Activated gamma-delta T cell (primary cell): ENCODE results near the gene WFDC9.
"Not testable (repeated sequence)": the region's sequence is repeated elsewhere in the genome, so short reads cannot be mapped to it uniquely, and the experiment has no call there.

ENCODE experiments used
- DNase-seq: peaks from one replicate; lab custom pipeline; 2025; lab: John Stamatoyannopoulos, UW

The WFDC9 gene

GRCh38 chr20:45592574-45593189 is 38.4 kb downstream of the WFDC9 start:
- no peak for DNase-seq

- DNase-seq: no peak
These were observed 41.4 kb downstream of the WFDC9 start for GRCh38 chr20:45589725-45590124.

DNA sequence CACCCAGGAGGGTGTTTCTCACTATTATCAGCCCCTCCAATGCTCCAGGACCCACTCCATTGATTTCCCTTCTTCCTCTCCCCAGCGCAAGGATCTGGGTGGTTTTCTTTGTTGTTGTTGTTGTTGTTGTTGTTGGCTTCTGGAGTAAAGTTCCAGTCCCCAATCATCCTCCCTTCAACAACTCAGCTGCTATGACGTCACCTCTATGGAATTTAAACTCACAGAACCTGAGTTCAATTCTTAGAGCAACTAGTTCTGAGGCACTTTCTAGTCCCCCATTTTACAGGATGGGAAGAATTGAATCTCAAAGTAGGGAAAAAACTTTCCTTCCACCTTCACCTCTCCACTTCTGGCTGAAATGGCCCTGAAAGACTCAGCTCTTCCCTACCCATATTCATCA is 42.3 kb downstream of the WFDC9 start:
- no peak for DNase-seq

- DNase-seq: not testable (repeated sequence)
These were observed 45.1 kb downstream of the WFDC9 start for GRCh38 chr20:45585986-45586385.

DNA sequence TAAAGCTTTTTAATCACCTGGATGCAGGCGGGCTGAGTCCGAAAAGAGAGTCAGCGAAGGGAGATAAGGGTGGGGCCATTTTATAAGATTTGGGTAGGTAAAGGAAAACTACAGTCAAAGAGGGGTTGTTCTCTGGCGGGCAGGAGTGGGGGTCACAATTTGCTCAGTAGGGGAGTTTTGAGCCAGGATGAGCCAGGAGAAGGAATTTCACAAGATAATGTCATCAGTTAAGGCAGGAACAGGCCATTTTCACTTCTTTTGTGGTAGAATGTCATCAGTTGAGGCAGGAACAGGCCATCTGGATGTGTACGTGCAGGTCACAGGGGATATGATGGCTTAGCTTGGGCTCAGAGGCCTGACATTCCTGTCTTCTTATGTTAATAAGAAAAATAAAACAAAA is 46.8 kb downstream of the WFDC9 start:
- DNase-seq: not testable (repeated sequence)

- DNase-seq: no peak
These were observed 47.6 kb downstream of the WFDC9 start for GRCh38 chr20:45583502-45583901.

DNA sequence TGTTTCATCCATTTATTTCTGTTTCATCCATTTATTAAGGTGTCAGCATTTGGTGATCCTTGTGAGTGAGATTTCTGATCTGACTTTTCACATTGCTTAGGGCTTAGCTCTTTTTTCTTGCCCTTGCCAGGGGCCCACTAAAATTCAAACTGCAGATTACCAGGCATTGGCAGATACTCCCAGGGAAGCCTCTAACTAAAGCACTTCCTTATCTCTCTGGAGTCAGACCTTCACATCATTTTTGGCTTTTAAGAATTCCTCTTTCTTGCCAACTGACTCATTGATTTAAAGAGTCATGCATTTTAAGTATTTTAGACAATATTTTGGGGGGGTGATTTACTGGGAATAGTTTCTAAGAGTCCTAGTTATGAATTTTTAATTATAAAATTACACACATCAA is 49.4 kb downstream of the WFDC9 start:
- DNase-seq: no peak

GRCh38 chr20:45579184-45579583 is 51.9 kb downstream of the WFDC9 start, which contains the start of gene WFDC8:
TSS of gene WFDC8 (minus strand) at chr20:45579284. CDS start at chr20:45579247, 37 bp downstream.
- DNase-seq: no peak

DNA sequence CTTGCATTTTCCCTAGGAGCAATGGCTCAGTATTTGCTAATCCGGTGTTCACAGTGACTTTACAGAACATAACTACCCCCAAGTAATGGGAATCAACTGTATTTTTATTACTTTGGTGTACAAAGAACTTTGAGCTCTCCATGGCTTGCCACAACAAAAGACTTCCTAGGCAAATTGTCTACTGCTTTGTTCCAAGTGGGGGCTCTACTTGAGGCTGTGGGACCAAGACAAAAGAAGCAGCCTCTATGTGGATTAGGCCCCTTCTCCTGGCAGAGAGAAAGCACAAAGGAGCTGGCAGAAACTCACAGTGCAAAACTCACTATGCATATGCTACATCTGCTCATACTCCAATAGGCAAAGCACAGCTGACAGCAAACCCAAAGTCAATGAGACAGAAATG is 52.9 kb downstream of the WFDC9 start:
- DNase-seq: no peak

GRCh38 chr20:45576995-45577394 is 54.1 kb downstream of the WFDC9 start:
- no peak for DNase-seq

DNA sequence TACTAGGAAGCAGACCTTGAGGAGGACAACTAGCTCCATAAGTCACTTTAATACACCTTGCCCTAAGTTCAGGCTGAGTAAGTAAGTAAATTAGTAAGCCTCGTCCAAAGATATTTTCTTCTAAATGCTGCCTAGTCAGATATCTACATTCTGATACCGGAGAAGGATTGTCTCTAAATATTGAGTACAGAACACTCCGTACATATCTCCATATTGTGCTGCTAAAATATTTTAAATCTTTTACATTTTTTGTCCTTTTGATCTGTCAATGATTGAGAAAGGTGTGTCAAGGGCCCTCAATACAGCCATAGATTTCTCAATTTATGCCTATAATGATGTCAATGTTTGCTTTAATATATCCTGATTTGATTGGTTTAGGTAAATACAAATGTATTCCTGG is 55.2 kb downstream of the WFDC9 start:
- DNase-seq: no peak

DNA sequence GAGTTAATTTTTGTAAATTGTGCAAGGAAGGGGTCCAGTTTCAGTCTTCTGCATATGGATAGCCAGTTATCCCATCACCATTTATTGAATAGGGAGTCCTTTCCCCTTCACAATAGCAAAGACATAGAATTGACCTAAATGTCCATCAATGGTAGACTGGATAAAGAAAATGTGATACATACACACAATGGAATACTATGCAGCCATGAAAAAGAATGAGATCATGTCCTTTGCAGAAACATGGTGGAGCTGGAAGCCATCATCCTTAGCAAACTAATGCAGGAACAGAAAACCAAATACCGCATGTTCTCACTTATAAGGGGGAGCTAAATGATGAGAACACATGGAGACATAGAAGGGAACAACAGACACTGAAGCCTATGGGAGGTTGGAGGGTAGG is 61.4 kb downstream of the WFDC9 start:
- not testable (repeated sequence) for DNase-seq

- DNase-seq: no peak
These were observed 66.3 kb downstream of the WFDC9 start for GRCh38 chr20:45564760-45565276.
